A549 (cell line): Measurements from ENCODE around the gene HIVEP3. TPM values are rescaled to one million over a fixed set of nuclear protein-coding genes. Genes with fewer than 3 reads are reported as not detected.
"Not testable (repeated sequence)": the region's sequence is repeated elsewhere in the genome, so short reads cannot be mapped to it uniquely, and the experiment has no call there.

Experiments used
- ATAC-seq, 2 experiments: fragments of 200-7000 bp in 1 of 2; fragments of >200 bp in 1 of 2; cut with Nextera tagmentation in 1 of 2; cut with Tn5 transposase in 1 of 2; 3 replicates each; pipeline versions ENCODE4 v1.8.0 to v1.9.1; 2018 to 2020; ENCODE audit warnings: mild to moderate bottlenecking in 1 of 2, moderate library complexity in 1 of 2
- CTCF ChIA-PET: fragments of 300-600 bp; sonication (Branson Sonifier 250); formaldehyde crosslinking; extraction: SDS; loops from one replicate; lab custom pipeline; 2021; ENCODE audit warnings: antibody characterized with exemption, inconsistent platforms; lab: Yijun Ruan, JAX
- POLR2A ChIA-PET: fragments of 350-600 bp; formaldehyde crosslinking; extraction: SDS; loops from one replicate; lab custom pipeline; 2021; ENCODE audit warnings: antibody characterized with exemption, inconsistent platforms; lab: Yijun Ruan, JAX
- DNase-seq, 2 experiments: peaks; one replicate each; pipeline versions ENCODE4 v3.0.0 to v3.0.0-alpha.2; 2011 to 2016; ENCODE audit warnings: low read depth in 1 of 2, low spot score in 1 of 2
- FAIRE-seq: peaks from 2 replicates; lab custom pipeline; 2011; peaks lifted over from hg19 to GRCh38; lab: Jason Lieb, UNC
- H3K27ac ChIP-seq, 2 experiments: fragments of >200 bp; sonication (Bioruptor Twin); formaldehyde crosslinking; 3 replicates each; pipeline ENCODE4 v1.5.1; 2016 to 2017
- H3K4me1 ChIP-seq: fragments of >200 bp; sonication (Bioruptor Twin); formaldehyde crosslinking; 3 replicates; pipeline ENCODE4 v1.6.1; 2016
- H3K4me2 ChIP-seq: fragments of >200 bp; sonication (Bioruptor Twin); formaldehyde crosslinking; 3 replicates; pipeline ENCODE4 v1.6.1; 2016
- H3K4me3 ChIP-seq: fragments of >200 bp; sonication (Bioruptor Twin); formaldehyde crosslinking; 3 replicates; pipeline ENCODE4 v1.5.1; 2016
- H3K9me3 ChIP-seq: fragments of >200 bp; sonication (Bioruptor Twin); formaldehyde crosslinking; 3 replicates; pipeline ENCODE4 v1.6.1; 2016
- BCL3 ChIP-seq: fragments of >200 bp; sonication (Bioruptor Twin); formaldehyde crosslinking; IDR thresholded peaks from 3 replicates; pipeline ENCODE4 v1.6.1; 2016
- BHLHE40 ChIP-seq: IDR thresholded peaks from 2 replicates; pipeline ENCODE4 v1.6.1; 2012; ENCODE audit warnings: low read depth, low read length, inconsistent platforms
- CBX8 ChIP-seq: fragments of 200-600 bp; sonication (generic); IDR thresholded peaks from 2 replicates; pipeline ENCODE4 v1.6.1; 2016
- CEBPB ChIP-seq, 2 experiments: fragments of >200 bp in 1 of 2; sonication (Bioruptor Twin) in 1 of 2; formaldehyde crosslinking in 1 of 2; IDR thresholded peaks; 2 replicates each; pipeline ENCODE4 v1.6.1; 2012 to 2016
- EHF ChIP-seq: fragments of 250-450 bp; sonication (Bioruptor Pico); IDR thresholded peaks from 2 replicates; pipeline ENCODE4 v1.5.0; 2020; ENCODE audit warnings: mild to moderate bottlenecking
- ELK1 ChIP-seq: fragments of 150-350 bp; IDR thresholded peaks from 2 replicates; pipeline ENCODE4 v1.6.1; 2014; ENCODE audit warnings: low read depth, mild to moderate bottlenecking, low read length
- ESRRA ChIP-seq: fragments of 150-350 bp; IDR thresholded peaks from 2 replicates; pipeline ENCODE4 v1.6.1; 2014; ENCODE audit warnings: mild to moderate bottlenecking, low read length, borderline replicate concordance
- FOXS1 ChIP-seq: fragments of 250-450 bp; sonication (Bioruptor Pico); IDR thresholded peaks from 2 replicates; pipeline ENCODE4 v1.5.0; 2020; ENCODE audit warnings: mild to moderate bottlenecking, moderate library complexity
- GATA3 ChIP-seq: IDR thresholded peaks from 2 replicates; pipeline ENCODE4 v1.6.1; 2012; ENCODE audit warnings: borderline replicate concordance
- HDAC2 ChIP-seq: fragments of 200-600 bp; sonication (generic); IDR thresholded peaks from 2 replicates; pipeline ENCODE4 v1.6.1; 2016
- HEYL ChIP-seq: fragments of 250-450 bp; sonication (Bioruptor Pico); IDR thresholded peaks from 2 replicates; pipeline ENCODE4 v1.8.0; 2021; ENCODE audit warnings: mild to moderate bottlenecking, moderate library complexity
- HOXA7 ChIP-seq: fragments of 250-450 bp; sonication (Bioruptor Pico); IDR thresholded peaks from 2 replicates; pipeline ENCODE4 v1.5.0; 2020; ENCODE audit warnings: mild to moderate bottlenecking, moderate library complexity
- HOXB5 ChIP-seq: fragments of 250-450 bp; sonication (Bioruptor Pico); IDR thresholded peaks from 2 replicates; pipeline ENCODE4 v1.5.0; 2020; ENCODE audit warnings: mild to moderate bottlenecking, moderate library complexity
- JUN ChIP-seq, 2 experiments: fragments of >200 bp; sonication (Bioruptor Twin); formaldehyde crosslinking; IDR thresholded peaks; 2 replicates in 1 of 2; 3 replicates in 1 of 2; pipeline ENCODE4 v1.6.1; 2016 to 2017
- JUNB ChIP-seq: fragments of >200 bp; sonication (Bioruptor Twin); formaldehyde crosslinking; IDR thresholded peaks from 2 replicates; pipeline ENCODE4 v1.6.1; 2016
- MAZ ChIP-seq: fragments of 150-350 bp; IDR thresholded peaks from 2 replicates; pipeline ENCODE4 v1.6.1; 2014; ENCODE audit warnings: antibody characterized with exemption, low read depth, low read length, borderline replicate concordance
- MYC ChIP-seq: IDR thresholded peaks from 2 replicates; pipeline ENCODE4 v1.6.1; 2012; ENCODE audit warnings: mild to moderate bottlenecking, inconsistent platforms, low read length, improper control_type of control experiment, borderline replicate concordance
- NPAS2 ChIP-seq: fragments of 250-450 bp; sonication (Bioruptor Pico); IDR thresholded peaks from 2 replicates; pipeline ENCODE4 v1.8.0; 2022; ENCODE audit warnings: mild to moderate bottlenecking, moderate library complexity, borderline replicate concordance
- PHF8 ChIP-seq: fragments of 200-600 bp; sonication (generic); IDR thresholded peaks from 2 replicates; pipeline ENCODE4 v1.6.1; 2016; ENCODE audit warnings: low read depth, mild to moderate bottlenecking, antibody characterized with exemption, moderate library complexity, borderline replicate concordance
- POLR2AphosphoS2 ChIP-seq: conservative IDR thresholded peaks from 2 replicates; pipeline ENCODE4 v1.6.1; 2012; ENCODE audit warnings: low read length, improper control_type of control experiment, inconsistent platforms
- RAD21 ChIP-seq, 2 experiments: fragments of >200 bp in 1 of 2; sonication (Bioruptor Twin) in 1 of 2; formaldehyde crosslinking in 1 of 2; IDR thresholded peaks in 1 of 2; conservative IDR thresholded peaks in 1 of 2; 2 replicates in 1 of 2; 3 replicates in 1 of 2; pipeline ENCODE4 v1.6.1; 2012 to 2018; ENCODE audit warnings: inconsistent platforms in 1 of 2
- RCOR1 ChIP-seq: fragments of 150-350 bp; IDR thresholded peaks from 2 replicates; pipeline ENCODE4 v1.6.1; 2014; ENCODE audit warnings: antibody characterized with exemption, low read length, low read depth
- SMC3 ChIP-seq: fragments of >200 bp; sonication (Bioruptor Twin); formaldehyde crosslinking; IDR thresholded peaks from 3 replicates; pipeline ENCODE4 v1.6.1; 2018; ENCODE audit warnings: inconsistent platforms
- ZC3H11A ChIP-seq: fragments of 450-650 bp; IDR thresholded peaks from 2 replicates; pipeline ENCODE4 v1.6.1; 2014; ENCODE audit warnings: antibody characterized with exemption, mild to moderate bottlenecking
- WGBS: methylation state at CpG from one replicate; pipeline ENCODE4 v1.1.6; 2017; ENCODE audit errors: missing lambda C conversion rate; 5-methylcytosine and 5-hydroxymethylcytosine counted together
- polyA plus RNA-seq, 4 experiments: library from polyadenylated mRNA; depleted of rRNA in 3 of 4; stranded (reverse); fragments of >200 nt; fragmentation: RNase III in 1 of 4; extraction: RNeasy Plus Mini Kit Qiagen cat#74134 plus additional on column Dnase treatment in 1 of 4; gene quantifications; 2 replicates in 3 of 4; 3 replicates in 1 of 4; pipeline ENCODE4 v1.2.3, GENCODE V29; 2011 to 2017

HIVEP3 gene
- polyA plus RNA-seq, 2 of the 4 experiments (the other 2 are of a cell fraction) = 1.5 to 2.0 TPM

- POLR2A ChIA-PET = no interaction called here
- H3K27ac ChIP-seq = no peak overlapping the region
Measured at GRCh38 chr1:41558761-41559171, 360.0 kb downstream of the HIVEP3 start.

GRCh38 chr1:41557751-41558455 is 360.8 kb downstream of the HIVEP3 start:
- Histone ChIP-seq H3K27ac (no peak overlapping the region), H3K4me1 (no peaks in the 10 kb centered on the region), H3K4me3 (no peak overlapping the region), H3K9me3 (no peaks in the 10 kb centered on the region), H3K4me2 (no peak overlapping the region)
- ChIA-PET CTCF (interaction anchor here (1.3 to 2.1 kb wide), 2 partner anchors 16 to 41 kb away, joined by 4 to 8 read pairs; no protein-coding TSS in a partner anchor), POLR2A (no interaction called here)
- 70% methylated on average over 12 of the region's 13 CpGs for WGBS
- no peak for DNase-seq
- no peak for ATAC-seq
- no peak for FAIRE-seq
- TF ChIP-seq GATA3 (no peak), RAD21 (conservative IDR thresholded peaks at IDR 0.05 in 1 of 2, IDR thresholded peaks at IDR 0.05 in 1 of 2) (no peak), CBX8 (no peak), SMC3 (no peak), POLR2AphosphoS2 (no peak), HOXB5 (CRISPR knock-in tag) (no peak), HOXA7 (no peak), CEBPB (IDR thresholded peaks at IDR 0.05) (no peak), ESRRA (no peak), MAZ (no peak), HDAC2 (no peak), HEYL (no peak), MYC (no peak), BCL3 (no peak), ELK1 (no peak), BHLHE40 (no peak), ZC3H11A (no peak), PHF8 (no peak)

More at GRCh38 chr1:41558761-41559171, 360.0 kb downstream of the HIVEP3 start:
- DNase-seq (no peak), ATAC-seq (no peak), FAIRE-seq (no peak)
- no peaks in the 10 kb centered on the region for H3K4me1 ChIP-seq
- TF ChIP-seq EHF (CRISPR knock-in tag) (no peak), JUNB (no peak), MAZ (no peak), RAD21 (conservative IDR thresholded peaks at IDR 0.05 in 1 of 2, IDR thresholded peaks at IDR 0.05 in 1 of 2) (no peak), CEBPB (IDR thresholded peaks at IDR 0.05) (no peak), FOXS1 (CRISPR knock-in tag) (no peak), NPAS2 (CRISPR knock-in tag) (no peak), JUN (IDR thresholded peaks at IDR 0.05) (no peak), RCOR1 (no peak), HEYL (no peak), ELK1 (no peak)
- H3K9me3 ChIP-seq = no peaks in the 10 kb centered on the region
- CTCF ChIA-PET = interaction anchor here (1.3 to 2.1 kb wide), 2 partner anchors 15 to 42 kb away, joined by 4 to 8 read pairs; no protein-coding TSS in a partner anchor
- H3K4me2 ChIP-seq = no peak overlapping the region
- 77% methylated on average over 3 of the region's 3 CpGs for WGBS
- H3K4me3 ChIP-seq = no peak overlapping the region

- POLR2A ChIA-PET, H3K9me3 ChIP-seq, FAIRE-seq, H3K4me1 ChIP-seq, H3K4me3 ChIP-seq, CTCF ChIA-PET, H3K4me2 ChIP-seq, ATAC-seq, H3K27ac ChIP-seq, DNase-seq: not testable (repeated sequence)
- 0% methylated on average over 2 of the region's 5 CpGs for WGBS
Measured at GRCh38 chr1:41554746-41555145, 364.0 kb downstream of the HIVEP3 start.
